ENCODE results near the gene EBF4.

Gene EBF4

GRCh38 chr20:2745060-2745910, 52.7 kb downstream of the EBF4 start:
- DNase-seq, result no peak

GRCh38 chr20:2745936-2746635, 53.5 kb downstream of the EBF4 start:
- DNase-seq, result no peak

- no peak for DNase-seq
Measured at GRCh38 chr20:2746636-2747265, 54.2 kb downstream of the EBF4 start.

GRCh38 chr20:2747676-2748235, 55.2 kb downstream of the EBF4 start:
- DNase-seq, result no peak

GRCh38 chr20:2748551-2749342, 56.2 kb downstream of the EBF4 start:
- no peak for DNase-seq

GRCh38 chr20:2749343-2749950, 56.9 kb downstream of the EBF4 start:
- DNase-seq, result no peak

GRCh38 chr20:2749951-2750490, 57.4 kb downstream of the EBF4 start:
- no peak for DNase-seq

GRCh38 chr20:2750491-2751251, 58.1 kb downstream of the EBF4 start:
- no peak for DNase-seq

GRCh38 chr20:2751347-2751877, 58.8 kb downstream of the EBF4 start:
- DNase-seq, result no peak

GRCh38 chr20:2751878-2752566, 59.4 kb downstream of the EBF4 start:
- no peak for DNase-seq

GRCh38 chr20:2752567-2753460, 60.2 kb downstream of the EBF4 start:
- no peak for DNase-seq

GRCh38 chr20:2753461-2754040, 61.0 kb downstream of the EBF4 start:
- DNase-seq, result no peak

GRCh38 chr20:2754424-2754823, 61.8 kb downstream of the EBF4 start:
- DNase-seq, result no peak

- DNase-seq, result no peak
Measured at GRCh38 chr20:2755451-2756055, 63.0 kb downstream of the EBF4 start.

GRCh38 chr20:2756056-2756611, 63.6 kb downstream of the EBF4 start:
- DNase-seq, result no peak

- no peak for DNase-seq
Measured at GRCh38 chr20:2757001-2757400, 64.4 kb downstream of the EBF4 start.

GRCh38 chr20:2757969-2758368, 65.4 kb downstream of the EBF4 start:
- DNase-seq, result no peak

- no peak for DNase-seq
Measured at GRCh38 chr20:2759143-2759542, 66.6 kb downstream of the EBF4 start.

All from NCI-H2227 treated with DMSO at 0.1 percent for 48 hours (cell line).